Testis (tissue), 3 donors: ENCODE data around the gene TSPAN32. TPM values are rescaled to one million over a fixed set of nuclear protein-coding genes. Genes with fewer than 3 reads are reported as not detected.

Source experiments
- DNase-seq: peaks from one replicate; pipeline ENCODE4 v3.0.0-alpha.2; 2019
- H3K27ac ChIP-seq, 2 donors: fragments of 200-600 bp; sonication (generic); one replicate each; pipeline ENCODE4 v1.5.1; 2019
- H3K27me3 ChIP-seq: fragments of 200-600 bp; sonication (generic); one replicate; pipeline ENCODE4 v1.5.1; 2019
- H3K36me3 ChIP-seq: fragments of 200-600 bp; sonication (generic); one replicate; pipeline ENCODE4 v1.5.1; 2017; ENCODE audit warnings: low read depth; ENCODE audit errors: missing control alignments
- H3K4me1 ChIP-seq: fragments of 200-600 bp; sonication (generic); one replicate; pipeline ENCODE4 v1.5.1; 2019
- H3K4me3 ChIP-seq, 2 donors: fragments of 200-600 bp; sonication (generic); one replicate each; pipeline ENCODE4 v1.5.1; 2017 to 2019
- H3K9me3 ChIP-seq: fragments of 200-600 bp; sonication (generic); one replicate; pipeline ENCODE4 v1.5.1; 2017
- POLR2A ChIP-seq: fragments of 450-650 bp; IDR thresholded peaks from one replicate; pipeline ENCODE4 v1.6.1; 2017; ENCODE audit warnings: antibody characterized with exemption, mild to moderate bottlenecking, moderate library complexity
- WGBS, 2 donors: methylation state at CpG; one replicate each; pipeline ENCODE4 v1.1.5; 2018; 5-methylcytosine and 5-hydroxymethylcytosine counted together
- intact Hi-C: fragments of 100-400 bp; cut with DNase I; formaldehyde crosslinking; loops from one replicate; pipeline ENCODE4 v1.15.1; 2023; ENCODE audit warnings: low total_unique reads
- polyA plus RNA-seq: library from polyadenylated mRNA; stranded (reverse); fragments of 350-450 nt; fragmentation: Illumina TruSeq; extraction: RNeasy Lipid Tissue Mini Kit (QIAGEN cat#74804); gene quantifications from one replicate; pipeline ENCODE4 v1.2.3, GENCODE V29; 2014; ENCODE audit warnings: low read depth, low replicate concordance; ENCODE audit not compliant: insufficient read depth
- total RNA-seq, 2 donors: library from RNA; depleted of rRNA; stranded (reverse); fragments of >200 nt; gene quantifications; one replicate each; pipeline ENCODE4 v1.2.3, GENCODE V29; 2016
- TF ChIP-seq, protein P1 (sequence below), 3 experiments: fragments of 450-650 bp in 2 of 3; fragments of 200-600 bp in 1 of 3; sonication (generic) in 1 of 3; IDR thresholded peaks; one replicate each; pipeline ENCODE4 v1.5.1; 2016 to 2019; ENCODE audit warnings: antibody characterized with exemption in 3 of 3, mild to moderate bottlenecking in 2 of 3, moderate library complexity in 1 of 3

Gene TSPAN32
- total and polyA plus RNA-seq, 3 donors from 2014 or later: 1.0 to 1.5 (median 1.1) TPM

DNA sequence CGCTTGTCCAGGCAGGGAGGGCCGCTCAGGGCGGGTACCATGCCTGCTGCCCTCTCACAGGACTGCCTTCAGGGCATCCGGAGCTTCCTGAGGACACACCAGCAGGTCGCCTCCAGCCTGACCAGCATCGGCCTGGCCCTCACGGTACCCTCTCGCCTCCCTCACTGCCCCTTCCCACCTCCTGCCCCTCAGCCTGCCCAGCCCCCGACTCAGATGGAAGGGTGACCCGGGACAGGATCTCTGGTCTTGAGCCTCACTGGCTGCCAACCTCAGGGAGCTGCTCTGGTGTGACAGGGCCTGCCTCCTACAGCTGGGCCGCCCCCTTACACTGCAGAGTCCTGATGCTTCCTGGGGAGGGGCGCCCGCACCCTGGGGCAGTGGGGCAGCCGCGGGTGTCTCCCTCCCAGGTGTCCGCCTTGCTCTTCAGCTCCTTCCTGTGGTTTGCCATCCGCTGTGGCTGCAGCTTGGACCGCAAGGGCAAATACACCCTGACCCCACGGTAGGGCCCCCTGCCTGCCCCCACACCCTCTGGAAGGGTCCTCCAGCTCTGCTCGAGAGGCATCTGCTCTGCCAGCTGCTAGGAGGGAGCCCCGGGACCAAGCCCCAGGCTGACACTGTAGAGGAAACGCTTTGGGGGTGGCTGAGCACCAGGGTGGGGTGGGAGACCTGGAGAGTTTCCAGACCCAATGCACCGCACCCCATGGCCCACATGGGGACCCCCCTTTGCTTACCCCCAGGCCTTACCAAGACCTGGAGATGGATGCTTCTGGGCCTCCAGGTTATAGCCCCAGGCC is 14.6 kb downstream of the TSPAN32 start:
- 93% methylated on average over 8 to 23 of the region's 23 CpGs for WGBS, 2 donors
- DNase-seq: no peak
- Histone ChIP-seq H3K27me3 (no peaks in the 10 kb centered on the region), H3K4me3 (no peak overlapping the region), H3K4me1 (peaks cover 17% of the 10 kb centered on the region), H3K27ac (no peak overlapping the region), H3K9me3 (no peaks in the 10 kb centered on the region), H3K36me3 (no peaks in the 10 kb centered on the region)
- intact Hi-C loops: no loop called here
- no peak for TF ChIP-seq POLR2A
- TF ChIP-seq, protein P1, sequence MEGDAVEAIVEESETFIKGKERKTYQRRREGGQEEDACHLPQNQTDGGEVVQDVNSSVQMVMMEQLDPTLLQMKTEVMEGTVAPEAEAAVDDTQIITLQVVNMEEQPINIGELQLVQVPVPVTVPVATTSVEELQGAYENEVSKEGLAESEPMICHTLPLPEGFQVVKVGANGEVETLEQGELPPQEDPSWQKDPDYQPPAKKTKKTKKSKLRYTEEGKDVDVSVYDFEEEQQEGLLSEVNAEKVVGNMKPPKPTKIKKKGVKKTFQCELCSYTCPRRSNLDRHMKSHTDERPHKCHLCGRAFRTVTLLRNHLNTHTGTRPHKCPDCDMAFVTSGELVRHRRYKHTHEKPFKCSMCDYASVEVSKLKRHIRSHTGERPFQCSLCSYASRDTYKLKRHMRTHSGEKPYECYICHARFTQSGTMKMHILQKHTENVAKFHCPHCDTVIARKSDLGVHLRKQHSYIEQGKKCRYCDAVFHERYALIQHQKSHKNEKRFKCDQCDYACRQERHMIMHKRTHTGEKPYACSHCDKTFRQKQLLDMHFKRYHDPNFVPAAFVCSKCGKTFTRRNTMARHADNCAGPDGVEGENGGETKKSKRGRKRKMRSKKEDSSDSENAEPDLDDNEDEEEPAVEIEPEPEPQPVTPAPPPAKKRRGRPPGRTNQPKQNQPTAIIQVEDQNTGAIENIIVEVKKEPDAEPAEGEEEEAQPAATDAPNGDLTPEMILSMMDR (IDR thresholded peaks at IDR 0.05): no peak

DNA sequence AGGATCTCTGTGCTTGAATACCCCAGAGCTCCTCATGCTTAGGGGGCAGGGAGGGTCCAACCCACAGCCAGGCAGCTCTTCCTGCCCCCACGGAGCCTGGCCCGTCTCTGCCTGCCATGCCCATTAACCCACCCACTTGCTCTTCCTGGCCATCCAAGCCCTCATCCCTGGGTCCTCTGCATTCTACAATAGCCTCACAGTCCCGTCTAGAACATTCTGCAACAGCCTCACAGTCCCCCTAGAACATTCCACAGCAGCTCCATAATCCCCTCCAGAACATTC is 15.1 kb downstream of the TSPAN32 start:
- intact Hi-C loops: no loop called here
- DNase-seq: no peak
- Histone ChIP-seq H3K36me3 (no peaks in the 10 kb centered on the region), H3K27ac (no peak overlapping the region), H3K4me3 (no peak overlapping the region), H3K4me1 (peaks cover 17% of the 10 kb centered on the region), H3K9me3 (no peaks in the 10 kb centered on the region), H3K27me3 (no peaks in the 10 kb centered on the region)
- TF ChIP-seq POLR2A: no peak
- TF ChIP-seq, protein P1 (IDR thresholded peaks at IDR 0.05): no peak
- 88 to 96% methylated on average over 3 of the region's 3 CpGs for WGBS, 2 donors

DNA sequence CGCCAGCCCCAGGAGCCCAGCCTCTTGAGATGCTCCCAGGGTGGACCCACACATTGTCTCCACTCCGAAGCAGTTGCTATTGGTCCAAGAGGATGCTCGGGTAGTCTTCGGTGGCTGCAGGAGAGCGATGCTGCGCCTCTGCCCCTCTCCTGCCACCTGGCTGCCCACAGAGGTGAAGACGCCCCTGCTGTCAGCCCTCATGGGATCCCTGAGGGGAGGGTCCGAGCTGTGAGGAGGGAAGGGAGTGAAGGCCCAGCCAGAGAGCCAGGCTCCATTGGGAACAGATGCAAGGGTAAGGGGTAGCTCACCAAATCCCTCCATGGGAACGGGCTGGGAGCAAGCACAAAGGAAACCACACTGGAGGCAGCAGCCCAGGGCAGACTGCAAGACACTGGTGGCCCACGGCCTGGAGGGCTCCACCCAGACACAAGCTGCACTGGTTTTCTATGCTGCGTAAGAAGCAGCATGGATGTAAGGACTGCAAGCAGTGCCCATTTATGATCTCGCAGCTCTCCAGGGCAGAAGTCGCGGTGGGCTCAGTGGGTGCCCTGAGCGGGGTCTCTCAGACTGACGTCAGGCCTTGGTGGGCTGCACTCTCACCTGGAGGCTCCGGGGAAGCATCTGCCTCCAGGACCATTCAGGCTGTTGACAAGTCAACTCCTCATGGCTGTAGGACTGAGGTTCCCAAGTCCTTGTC is 15.7 kb downstream of the TSPAN32 start:
- no peak for TF ChIP-seq POLR2A
- TF ChIP-seq, protein P1 (IDR thresholded peaks at IDR 0.05): no peak
- Histone ChIP-seq H3K36me3 (no peaks in the 10 kb centered on the region), H3K4me1 (peaks cover 17% of the 10 kb centered on the region), H3K27me3 (no peaks in the 10 kb centered on the region), H3K4me3 (no peak overlapping the region), H3K9me3 (no peaks in the 10 kb centered on the region), H3K27ac (no peak overlapping the region)
- DNase-seq: no peak
- 96% methylated on average over 9 to 17 of the region's 17 CpGs for WGBS, 2 donors
- intact Hi-C loops: no loop called here

- Histone ChIP-seq H3K4me1 (peaks cover 17% of the 10 kb centered on the region), H3K36me3 (no peaks in the 10 kb centered on the region), H3K4me3 (no peak overlapping the region), H3K27me3 (no peaks in the 10 kb centered on the region), H3K27ac (no peak overlapping the region), H3K9me3 (no peaks in the 10 kb centered on the region)
- intact Hi-C loops: no loop called here
- TF ChIP-seq POLR2A: no peak
- TF ChIP-seq, protein P1 (IDR thresholded peaks at IDR 0.05): no peak
- DNase-seq: no peak
- 89 to 94% methylated on average over 4 of the region's 4 CpGs for WGBS, 2 donors
Observed at GRCh38 chr11:2318123-2318522, 16.3 kb downstream of the TSPAN32 start.
